ENCODE results near the gene PRKCA.

Gene PRKCA

GRCh38 chr17:66839616-66840015, 537.2 kb downstream of the PRKCA start:
- TF ChIP-seq, protein P1, sequence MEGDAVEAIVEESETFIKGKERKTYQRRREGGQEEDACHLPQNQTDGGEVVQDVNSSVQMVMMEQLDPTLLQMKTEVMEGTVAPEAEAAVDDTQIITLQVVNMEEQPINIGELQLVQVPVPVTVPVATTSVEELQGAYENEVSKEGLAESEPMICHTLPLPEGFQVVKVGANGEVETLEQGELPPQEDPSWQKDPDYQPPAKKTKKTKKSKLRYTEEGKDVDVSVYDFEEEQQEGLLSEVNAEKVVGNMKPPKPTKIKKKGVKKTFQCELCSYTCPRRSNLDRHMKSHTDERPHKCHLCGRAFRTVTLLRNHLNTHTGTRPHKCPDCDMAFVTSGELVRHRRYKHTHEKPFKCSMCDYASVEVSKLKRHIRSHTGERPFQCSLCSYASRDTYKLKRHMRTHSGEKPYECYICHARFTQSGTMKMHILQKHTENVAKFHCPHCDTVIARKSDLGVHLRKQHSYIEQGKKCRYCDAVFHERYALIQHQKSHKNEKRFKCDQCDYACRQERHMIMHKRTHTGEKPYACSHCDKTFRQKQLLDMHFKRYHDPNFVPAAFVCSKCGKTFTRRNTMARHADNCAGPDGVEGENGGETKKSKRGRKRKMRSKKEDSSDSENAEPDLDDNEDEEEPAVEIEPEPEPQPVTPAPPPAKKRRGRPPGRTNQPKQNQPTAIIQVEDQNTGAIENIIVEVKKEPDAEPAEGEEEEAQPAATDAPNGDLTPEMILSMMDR (IDR thresholded peaks at IDR 0.05; ENCODE audit: low read depth, low read length, missing control alignments), result no peak
- no peak overlapping the region for H3K4me3 ChIP-seq (ENCODE audit: low read depth, low read length)
- no peak for DNase-seq (ENCODE audit: low read depth)

GRCh38 chr17:66840061-66840460, 537.6 kb downstream of the PRKCA start:
- DNase-seq (ENCODE audit: low read depth), result no peak

DNA sequence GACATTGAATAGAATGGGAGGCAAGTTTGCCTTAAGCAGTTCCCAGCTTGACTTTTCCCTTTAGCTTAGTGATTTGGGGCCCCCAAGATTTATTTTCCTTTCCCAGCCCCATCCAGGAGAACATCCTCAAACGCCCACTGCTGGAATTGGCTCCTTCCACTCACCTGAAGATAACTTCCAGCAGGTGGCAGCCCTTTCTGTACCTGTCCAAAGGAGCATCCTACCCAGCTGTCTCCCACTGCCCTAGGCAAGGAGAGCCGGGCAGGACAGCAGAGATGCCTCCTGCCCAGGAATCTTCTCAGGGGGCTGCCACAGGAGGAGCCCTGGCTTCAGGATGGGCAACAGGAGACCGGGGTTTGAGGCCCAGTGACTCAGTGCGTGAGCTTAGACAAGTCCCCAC, 538.9 kb downstream of the PRKCA start:
- TF ChIP-seq, protein P1 (IDR thresholded peaks at IDR 0.05; ENCODE audit: low read depth, low read length, missing control alignments), result no peak
- no peak overlapping the region for H3K4me3 ChIP-seq (ENCODE audit: low read depth, low read length)
- DNase-seq (ENCODE audit: low read depth), result no peak

More at GRCh38 chr17:66840061-66840460, 537.6 kb downstream of the PRKCA start:
- H3K4me3 ChIP-seq (ENCODE audit: low read depth, low read length), result no peak overlapping the region
- TF ChIP-seq, protein P1 (IDR thresholded peaks at IDR 0.05; ENCODE audit: low read depth, low read length, missing control alignments), result no peak

DNA sequence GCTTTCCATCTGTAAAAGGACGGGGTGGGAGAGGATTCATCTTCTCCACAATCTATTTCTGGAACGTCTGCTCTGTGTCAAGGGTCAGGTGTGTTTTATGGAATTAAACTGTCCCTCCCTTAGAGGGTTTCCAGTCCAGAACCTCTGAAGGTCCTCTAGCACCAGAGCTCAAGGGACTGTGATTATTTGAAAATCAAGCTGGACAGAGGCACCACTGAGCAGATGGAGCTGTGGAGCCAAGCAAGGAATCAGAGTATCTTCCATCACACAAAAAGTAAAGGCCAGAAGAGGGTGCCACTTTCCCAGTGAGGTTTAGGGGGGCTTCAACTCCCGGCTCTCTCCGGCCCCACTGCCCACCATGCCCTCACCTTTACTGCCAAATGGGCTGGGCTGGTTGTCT, 539.3 kb downstream of the PRKCA start:
- DNase-seq (ENCODE audit: low read depth), result no peak
- H3K4me3 ChIP-seq (ENCODE audit: low read depth, low read length), result no peak overlapping the region
- TF ChIP-seq, protein P1 (IDR thresholded peaks at IDR 0.05; ENCODE audit: low read depth, low read length, missing control alignments), result no peak

DNA sequence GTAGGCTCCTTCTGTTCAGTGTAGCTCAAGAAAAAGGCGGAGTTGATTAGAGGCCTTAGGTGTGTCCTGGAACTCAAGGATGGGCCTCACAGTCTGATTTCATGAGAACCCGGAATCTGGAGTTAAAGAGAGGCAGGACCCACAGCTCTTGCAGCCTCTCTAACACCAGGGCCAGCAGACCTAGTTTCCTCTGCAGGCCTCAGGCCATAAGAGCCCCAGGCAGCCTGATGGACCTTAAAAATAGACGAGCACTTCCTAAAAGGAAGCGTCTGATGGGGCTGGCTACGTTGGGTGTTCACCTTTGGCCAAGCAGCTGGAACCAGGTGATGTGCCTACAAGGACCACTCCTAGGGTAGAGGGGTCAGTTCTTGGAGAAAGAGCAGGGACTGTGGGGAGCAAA, 540.1 kb downstream of the PRKCA start:
- TF ChIP-seq, protein P1 (IDR thresholded peaks at IDR 0.05; ENCODE audit: low read depth, low read length, missing control alignments), result no peak
- no peak for DNase-seq (ENCODE audit: low read depth)
- H3K4me3 ChIP-seq (ENCODE audit: low read depth, low read length), result no peak overlapping the region

DNA sequence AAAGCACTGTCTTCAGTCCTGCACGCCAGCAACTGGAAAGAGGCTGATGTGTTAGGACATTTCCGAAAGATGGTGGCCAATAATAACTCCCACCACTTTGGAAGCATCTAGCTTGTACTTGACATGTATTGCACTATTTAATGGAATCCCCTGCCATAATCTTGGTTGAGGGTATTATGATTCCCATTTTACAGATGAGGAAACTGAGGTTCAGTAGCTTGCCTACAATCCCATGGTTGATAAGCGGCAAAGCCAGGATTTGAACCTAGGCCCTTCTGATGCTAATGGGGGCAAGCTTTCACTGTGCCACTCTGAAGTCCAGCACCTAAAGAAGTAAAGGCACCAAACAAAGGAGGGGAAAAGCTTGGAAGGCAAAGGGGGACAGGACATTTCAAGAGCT, 540.5 kb downstream of the PRKCA start:
- no peak overlapping the region for H3K4me3 ChIP-seq (ENCODE audit: low read depth, low read length)
- no peak for DNase-seq (ENCODE audit: low read depth)
- TF ChIP-seq, protein P1 (IDR thresholded peaks at IDR 0.05; ENCODE audit: low read depth, low read length, missing control alignments), result no peak

DNA sequence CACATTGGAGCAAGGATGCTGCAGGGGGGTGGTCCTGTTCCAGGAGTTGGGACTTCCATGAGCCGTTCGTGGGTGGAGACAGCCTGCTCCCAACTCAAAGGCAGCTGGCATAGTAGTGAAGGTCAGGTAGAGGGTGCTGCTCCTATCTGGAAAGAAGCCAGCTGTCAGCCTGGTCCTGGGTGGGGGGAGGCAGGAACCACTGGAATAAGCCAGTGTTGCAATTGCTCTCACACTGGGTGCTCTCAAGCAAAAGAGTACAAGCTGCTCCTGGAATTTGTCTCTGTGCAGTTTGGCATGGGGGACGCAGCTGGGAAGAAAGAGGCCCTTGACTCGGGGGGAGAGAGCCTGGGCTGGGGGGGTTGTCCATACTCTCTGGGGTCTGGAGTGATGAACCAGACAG, 541.2 kb downstream of the PRKCA start:
- no peak overlapping the region for H3K4me3 ChIP-seq (ENCODE audit: low read depth, low read length)
- DNase-seq (ENCODE audit: low read depth), result no peak
- TF ChIP-seq, protein P1 (IDR thresholded peaks at IDR 0.05; ENCODE audit: low read depth, low read length, missing control alignments), result no peak

All from GM12864 (cell line).